Neural cell (in vitro differentiated cells): Measurements from ENCODE around the gene EIF2B5. TPM values are rescaled to one million over a fixed set of nuclear protein-coding genes. Genes with fewer than 3 reads are reported as not detected.

ENCODE experiments used
- H2AFZ ChIP-seq: fragments of 200-600, 300-800 bp; sonication (generic), shearing (Covaris generic); 2 replicates; pipeline ENCODE4 v1.6.0; 2014; ENCODE audit warnings: low read depth, mild to moderate bottlenecking, antibody characterized with exemption, low read length, moderate library complexity
- H3F3A ChIP-seq: fragments of 200-600 bp; shearing (Covaris generic); 2 replicates; pipeline ENCODE4 v1.6.1; 2016; ENCODE audit warnings: mild to moderate bottlenecking, moderate library complexity, mixed read lengths, antibody characterized with exemption, low read length; ENCODE audit not compliant: insufficient read depth, poor library complexity, severe bottlenecking
- H3K27ac ChIP-seq: fragments of 200-600, 300-800 bp; sonication (generic), shearing (Covaris generic); 2 replicates; pipeline ENCODE4 v1.5.1; 2014; ENCODE audit warnings: mild to moderate bottlenecking, low read length, moderate library complexity
- H3K27me3 ChIP-seq: fragments of 300-800, 200-600 bp; sonication (generic), shearing (Covaris generic); 2 replicates; pipeline ENCODE4 v1.6.0; 2014; ENCODE audit warnings: mild to moderate bottlenecking, low read depth, low read length, moderate library complexity; ENCODE audit not compliant: insufficient read depth
- H3K36me3 ChIP-seq: fragments of 300-800, 200-600 bp; sonication (generic), shearing (Covaris generic); 2 replicates; pipeline ENCODE4 v1.5.1; 2014; ENCODE audit warnings: mild to moderate bottlenecking, antibody characterized with exemption, low read length, moderate library complexity; ENCODE audit not compliant: insufficient read depth
- H3K4me2 ChIP-seq: fragments of 300-800, 200-600 bp; sonication (generic), shearing (Covaris generic); 2 replicates; pipeline ENCODE4 v1.6.0; 2014; ENCODE audit warnings: mild to moderate bottlenecking, low read length
- H3K4me3 ChIP-seq: fragments of 300-800, 200-600 bp; sonication (generic), shearing (Covaris generic); 2 replicates; pipeline ENCODE4 v1.5.1; 2014; ENCODE audit warnings: mild to moderate bottlenecking, low read length, moderate library complexity
- H3K79me2 ChIP-seq: fragments of 200-600 bp; shearing (Covaris generic); replicated peaks from 2 replicates; pipeline ENCODE4 v1.6.0; 2014; ENCODE audit warnings: mild to moderate bottlenecking, low read length, moderate library complexity; ENCODE audit not compliant: insufficient read depth
- H3K9ac ChIP-seq: fragments of 300-800, 200-600 bp; sonication (generic), shearing (Covaris generic); 2 replicates; pipeline ENCODE4 v1.6.1; 2016; ENCODE audit warnings: mild to moderate bottlenecking, low read length, mixed read lengths
- H3K9me2 ChIP-seq: fragments of 200-600 bp; shearing (Covaris generic); 2 replicates; pipeline ENCODE4 v1.6.1; 2016; ENCODE audit warnings: mild to moderate bottlenecking, low read length, mixed read lengths; ENCODE audit not compliant: insufficient read depth
- H3K9me3 ChIP-seq: fragments of 200-600, 300-800 bp; sonication (generic), shearing (Covaris generic); 2 replicates; pipeline ENCODE4 v1.6.1; 2016; ENCODE audit warnings: mild to moderate bottlenecking, mixed run types, low read length, moderate library complexity, mixed read lengths
- H4K20me1 ChIP-seq: fragments of 200-600 bp; shearing (Covaris generic); 2 replicates; pipeline ENCODE4 v1.6.1; 2016; ENCODE audit warnings: mild to moderate bottlenecking, mixed run types; ENCODE audit not compliant: insufficient read depth
- EP300 ChIP-seq: fragments of 450-650 bp; conservative IDR thresholded peaks from 2 replicates; pipeline ENCODE4 v1.6.1; 2014; ENCODE audit warnings: antibody characterized with exemption, mild to moderate bottlenecking, moderate library complexity; ENCODE audit not compliant: poor library complexity, severe bottlenecking
- EZH2 ChIP-seq: fragments of 200-600, 300-800 bp; shearing (Covaris generic), sonication (generic); IDR thresholded peaks from 2 replicates; pipeline ENCODE4 v1.6.1; 2014; ENCODE audit warnings: antibody characterized with exemption, low read length, borderline replicate concordance, mild to moderate bottlenecking; ENCODE audit not compliant: insufficient read depth, poor library complexity, severe bottlenecking
- MXI1 ChIP-seq: fragments of 450-650 bp; conservative IDR thresholded peaks from 2 replicates; pipeline ENCODE4 v1.6.1; 2014; ENCODE audit warnings: antibody characterized with exemption, mild to moderate bottlenecking; ENCODE audit not compliant: poor library complexity, severe bottlenecking
- POLR2AphosphoS5 ChIP-seq: IDR thresholded peaks from 2 replicates; pipeline ENCODE4 v1.6.1; 2012
- RAD21 ChIP-seq: fragments of 450-650 bp; conservative IDR thresholded peaks from 2 replicates; pipeline ENCODE4 v1.6.1; 2014; ENCODE audit warnings: antibody characterized with exemption, mild to moderate bottlenecking, moderate library complexity
- SMC3 ChIP-seq: fragments of 450-650 bp; conservative IDR thresholded peaks from 2 replicates; pipeline ENCODE4 v1.6.1; 2014; ENCODE audit warnings: antibody characterized with exemption, mild to moderate bottlenecking, moderate library complexity; ENCODE audit not compliant: poor library complexity
- TAF1 ChIP-seq: IDR thresholded peaks from 2 replicates; pipeline ENCODE4 v1.6.1; 2012; ENCODE audit warnings: low read depth
- polyA plus RNA-seq: library from polyadenylated mRNA; depleted of rRNA; stranded (reverse); fragments of >200 nt; gene quantifications from 2 replicates; pipeline ENCODE4 v1.2.3, GENCODE V29; 2014
- TF ChIP-seq, protein P1 (sequence below): IDR thresholded peaks from 2 replicates; pipeline ENCODE4 v1.6.1; 2012; ENCODE audit warnings: borderline replicate concordance
- TF ChIP-seq, protein P2 (sequence below): fragments of 450-650 bp; IDR thresholded peaks from 2 replicates; pipeline ENCODE4 v1.5.1; 2014; ENCODE audit warnings: antibody characterized with exemption, mild to moderate bottlenecking, moderate library complexity; ENCODE audit not compliant: poor library complexity, severe bottlenecking

Gene EIF2B5
- polyA plus RNA-seq, 1 donor from 2014 or later, result 112 TPM

DNA sequence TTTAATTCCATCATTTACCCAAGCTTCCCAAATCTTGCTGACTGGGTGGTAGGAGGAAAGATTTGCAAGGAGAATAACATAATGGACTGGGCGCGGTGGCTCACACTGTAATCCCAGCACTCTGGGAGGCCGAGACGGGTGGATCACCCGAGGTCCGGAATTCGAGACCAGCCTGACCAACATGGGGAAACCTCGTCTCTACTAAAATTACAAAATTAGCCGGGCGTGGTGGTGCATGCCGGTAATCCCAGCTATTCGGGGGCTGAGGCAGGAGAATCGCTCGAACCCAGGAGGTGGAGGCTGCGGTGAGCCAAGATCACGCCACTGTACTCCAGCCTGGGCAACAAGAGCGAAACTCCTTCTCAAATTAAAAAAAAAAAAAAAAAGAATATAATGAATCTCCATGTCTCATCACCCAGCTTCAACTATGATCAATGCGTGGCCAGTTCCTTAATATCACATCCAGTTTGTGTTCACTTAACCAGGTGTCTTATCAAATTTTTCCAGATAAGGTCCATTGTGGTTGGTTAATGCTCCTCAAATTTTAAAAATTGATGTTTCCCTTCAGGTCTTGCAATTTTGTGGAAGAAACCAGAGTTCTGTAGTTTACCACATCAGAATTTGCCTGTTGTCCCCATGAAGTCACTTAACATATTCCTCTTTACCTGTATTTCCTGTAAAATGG is 49.5 kb downstream of the EIF2B5 start:
- Histone ChIP-seq H3K4me3 (peak overlapping the region; percentile 88), H3K27me3 (no peaks in the 10 kb centered on the region), H3K36me3 (peaks cover 11% of the 10 kb centered on the region), H3K79me2 (peaks cover 20% of the 10 kb centered on the region), H3K9ac (peak overlapping the region; percentile 67), H3K4me2 (peak overlapping the region; percentile 68), H4K20me1 (no peaks in the 10 kb centered on the region), H3K27ac (no peak overlapping the region), H2AFZ (no peak overlapping the region), H3F3A (no peaks in the 10 kb centered on the region), H3K9me3 (no peaks in the 10 kb centered on the region), H3K9me2 (no peaks in the 10 kb centered on the region)
- TF ChIP-seq POLR2AphosphoS5, result no peak
- no peak for TF ChIP-seq MXI1
- TF ChIP-seq, protein P1, sequence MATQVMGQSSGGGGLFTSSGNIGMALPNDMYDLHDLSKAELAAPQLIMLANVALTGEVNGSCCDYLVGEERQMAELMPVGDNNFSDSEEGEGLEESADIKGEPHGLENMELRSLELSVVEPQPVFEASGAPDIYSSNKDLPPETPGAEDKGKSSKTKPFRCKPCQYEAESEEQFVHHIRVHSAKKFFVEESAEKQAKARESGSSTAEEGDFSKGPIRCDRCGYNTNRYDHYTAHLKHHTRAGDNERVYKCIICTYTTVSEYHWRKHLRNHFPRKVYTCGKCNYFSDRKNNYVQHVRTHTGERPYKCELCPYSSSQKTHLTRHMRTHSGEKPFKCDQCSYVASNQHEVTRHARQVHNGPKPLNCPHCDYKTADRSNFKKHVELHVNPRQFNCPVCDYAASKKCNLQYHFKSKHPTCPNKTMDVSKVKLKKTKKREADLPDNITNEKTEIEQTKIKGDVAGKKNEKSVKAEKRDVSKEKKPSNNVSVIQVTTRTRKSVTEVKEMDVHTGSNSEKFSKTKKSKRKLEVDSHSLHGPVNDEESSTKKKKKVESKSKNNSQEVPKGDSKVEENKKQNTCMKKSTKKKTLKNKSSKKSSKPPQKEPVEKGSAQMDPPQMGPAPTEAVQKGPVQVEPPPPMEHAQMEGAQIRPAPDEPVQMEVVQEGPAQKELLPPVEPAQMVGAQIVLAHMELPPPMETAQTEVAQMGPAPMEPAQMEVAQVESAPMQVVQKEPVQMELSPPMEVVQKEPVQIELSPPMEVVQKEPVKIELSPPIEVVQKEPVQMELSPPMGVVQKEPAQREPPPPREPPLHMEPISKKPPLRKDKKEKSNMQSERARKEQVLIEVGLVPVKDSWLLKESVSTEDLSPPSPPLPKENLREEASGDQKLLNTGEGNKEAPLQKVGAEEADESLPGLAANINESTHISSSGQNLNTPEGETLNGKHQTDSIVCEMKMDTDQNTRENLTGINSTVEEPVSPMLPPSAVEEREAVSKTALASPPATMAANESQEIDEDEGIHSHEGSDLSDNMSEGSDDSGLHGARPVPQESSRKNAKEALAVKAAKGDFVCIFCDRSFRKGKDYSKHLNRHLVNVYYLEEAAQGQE, result no peak
- no peak for TF ChIP-seq TAF1
- TF ChIP-seq EZH2, result no peak
- no peak for TF ChIP-seq EP300
- TF ChIP-seq RAD21, result no peak

GRCh38 chr3:184185461-184186183 is 50.5 kb downstream of the EIF2B5 start:
- Histone ChIP-seq H3F3A (no peaks in the 10 kb centered on the region), H3K4me2 (peak overlapping the region; percentile 68), H3K79me2 (peaks cover 20% of the 10 kb centered on the region), H3K9ac (peak overlapping the region; percentile 81), H3K9me2 (no peaks in the 10 kb centered on the region), H3K27me3 (no peaks in the 10 kb centered on the region), H3K4me3 (peak overlapping the region; percentile 88), H3K27ac (peak overlapping the region; percentile 61), H2AFZ (no peak overlapping the region), H3K9me3 (no peaks in the 10 kb centered on the region), H4K20me1 (no peaks in the 10 kb centered on the region), H3K36me3 (peaks cover 2% of the 10 kb centered on the region)
- no peak for TF ChIP-seq RAD21
- TF ChIP-seq TAF1, result no peak
- no peak for TF ChIP-seq EP300
- TF ChIP-seq EZH2, result no peak
- TF ChIP-seq, protein P2, sequence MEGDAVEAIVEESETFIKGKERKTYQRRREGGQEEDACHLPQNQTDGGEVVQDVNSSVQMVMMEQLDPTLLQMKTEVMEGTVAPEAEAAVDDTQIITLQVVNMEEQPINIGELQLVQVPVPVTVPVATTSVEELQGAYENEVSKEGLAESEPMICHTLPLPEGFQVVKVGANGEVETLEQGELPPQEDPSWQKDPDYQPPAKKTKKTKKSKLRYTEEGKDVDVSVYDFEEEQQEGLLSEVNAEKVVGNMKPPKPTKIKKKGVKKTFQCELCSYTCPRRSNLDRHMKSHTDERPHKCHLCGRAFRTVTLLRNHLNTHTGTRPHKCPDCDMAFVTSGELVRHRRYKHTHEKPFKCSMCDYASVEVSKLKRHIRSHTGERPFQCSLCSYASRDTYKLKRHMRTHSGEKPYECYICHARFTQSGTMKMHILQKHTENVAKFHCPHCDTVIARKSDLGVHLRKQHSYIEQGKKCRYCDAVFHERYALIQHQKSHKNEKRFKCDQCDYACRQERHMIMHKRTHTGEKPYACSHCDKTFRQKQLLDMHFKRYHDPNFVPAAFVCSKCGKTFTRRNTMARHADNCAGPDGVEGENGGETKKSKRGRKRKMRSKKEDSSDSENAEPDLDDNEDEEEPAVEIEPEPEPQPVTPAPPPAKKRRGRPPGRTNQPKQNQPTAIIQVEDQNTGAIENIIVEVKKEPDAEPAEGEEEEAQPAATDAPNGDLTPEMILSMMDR, result no peak
- TF ChIP-seq SMC3, result peak; percentile 40
- TF ChIP-seq, protein P1, result peak; percentile 4
- TF ChIP-seq POLR2AphosphoS5, result no peak
- TF ChIP-seq MXI1, result peak; percentile 90
